Activated T-helper 1 cell treated with anti-CD3 and anti-CD28 coated beads, Interleukin-2, amount 50 U/mL, for 16 hours (primary cell): Measurements from ENCODE around the gene SH3GL1.
A peak's percentile ranks its signal among the peaks of the same experiment; 100 is the strongest.

Experiments used
- DNase-seq, 2 donors: peaks; one replicate each; pipeline ENCODE4 v3.0.0-alpha.2; 2020; ENCODE audit warnings: low read depth in 1 of 2, low spot score in 1 of 2

SH3GL1 gene

GRCh38 chr19:4376028-4376670, 24.2 kb downstream of the SH3GL1 start:
- DNase-seq = no peak

GRCh38 chr19:4375164-4376027, 25.0 kb downstream of the SH3GL1 start:
- no peak for DNase-seq

GRCh38 chr19:4374498-4375163, 25.7 kb downstream of the SH3GL1 start:
- DNase-seq = no peak

GRCh38 chr19:4373601-4374497, 26.5 kb downstream of the SH3GL1 start:
- DNase-seq = no peak

GRCh38 chr19:4373013-4373367, 27.4 kb downstream of the SH3GL1 start:
- no peak for DNase-seq

- DNase-seq = no peak
Observed at GRCh38 chr19:4372165-4373012, 28.0 kb downstream of the SH3GL1 start.

- DNase-seq = no peak
Observed at GRCh38 chr19:4371247-4372164, 28.8 kb downstream of the SH3GL1 start.

- DNase-seq = no peak
Observed at GRCh38 chr19:4370418-4371041, 29.8 kb downstream of the SH3GL1 start.

- peak; percentile 51 to 69 for DNase-seq
Observed at GRCh38 chr19:4369888-4370260, 30.5 kb downstream of the SH3GL1 start.

GRCh38 chr19:4369109-4369887, 31.0 kb downstream of the SH3GL1 start:
- peak; percentile 32 to 44 for DNase-seq

- DNase-seq = no peak
Observed at GRCh38 chr19:4368128-4368820, 32.1 kb downstream of the SH3GL1 start.

GRCh38 chr19:4367781-4368127, 32.6 kb downstream of the SH3GL1 start:
- DNase-seq = no peak

- no peak for DNase-seq
Observed at GRCh38 chr19:4367336-4367723, 33.0 kb downstream of the SH3GL1 start.

GRCh38 chr19:4366666-4367335, 33.5 kb downstream of the SH3GL1 start:
- DNase-seq = no peak

- no peak for DNase-seq
Observed at GRCh38 chr19:4365791-4366665, 34.3 kb downstream of the SH3GL1 start.

- DNase-seq = no peak
Observed at GRCh38 chr19:4365341-4365740, 35.0 kb downstream of the SH3GL1 start.
